Activated CD4-positive, alpha-beta memory T cell treated with anti-CD3 and anti-CD28 coated beads for 36 hours (primary cell): ENCODE results near the gene CLEC2A. TPM values are rescaled to one million over a fixed set of nuclear protein-coding genes. Genes with fewer than 3 reads are reported as not detected.
"Not testable (repeated sequence)": the region's sequence is repeated elsewhere in the genome, so short reads cannot be mapped to it uniquely, and the experiment has no call there.

ENCODE experiments used
- CTCF ChIA-PET: fragments of 350-600 bp; sonication (Branson Sonifier 250); formaldehyde crosslinking; loops from one replicate; lab custom pipeline; 2021; ENCODE audit warnings: antibody characterized with exemption, inconsistent platforms; lab: Charles Lee
- POLR2A ChIA-PET: fragments of 350-600 bp; sonication (Branson Sonifier 250); formaldehyde crosslinking; loops from one replicate; lab custom pipeline; 2021; ENCODE audit warnings: antibody characterized with exemption; lab: Charles Lee
- DNase-seq: peaks from one replicate; pipeline ENCODE4 v3.0.0-alpha.2; 2020
- H3K27ac Mint-ChIP-seq: one replicate; pipeline ENCODE4 v1.8.0; 2021; ENCODE audit warnings: mixed read lengths
- H3K27me3 Mint-ChIP-seq: one replicate; pipeline ENCODE4 v1.8.0; 2021; ENCODE audit warnings: mixed read lengths
- H3K36me3 Mint-ChIP-seq: one replicate; pipeline ENCODE4 v1.8.0; 2021; ENCODE audit warnings: mixed read lengths
- H3K4me1 Mint-ChIP-seq: one replicate; pipeline ENCODE4 v1.8.0; 2021; ENCODE audit warnings: low read depth, mixed read lengths
- H3K4me3 Mint-ChIP-seq: one replicate; pipeline ENCODE4 v1.8.0; 2021; ENCODE audit warnings: mild to moderate bottlenecking, mixed read lengths
- H3K9me3 Mint-ChIP-seq: one replicate; pipeline ENCODE4 v1.8.0; 2021; ENCODE audit warnings: mixed read lengths
- intact Hi-C: fragments of 100-400 bp; cut with micrococcal nuclease; formaldehyde crosslinking; loops from one replicate; pipeline ENCODE4 v1.15.1; 2023
- total RNA-seq, 2 experiments: library from RNA; stranded (reverse); gene quantifications; one replicate each; pipeline ENCODE4 v1.2.3, GENCODE V29; 2021

The CLEC2A gene, protein sequence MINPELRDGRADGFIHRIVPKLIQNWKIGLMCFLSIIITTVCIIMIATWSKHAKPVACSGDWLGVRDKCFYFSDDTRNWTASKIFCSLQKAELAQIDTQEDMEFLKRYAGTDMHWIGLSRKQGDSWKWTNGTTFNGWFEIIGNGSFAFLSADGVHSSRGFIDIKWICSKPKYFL
- total RNA-seq = not detected

DNA sequence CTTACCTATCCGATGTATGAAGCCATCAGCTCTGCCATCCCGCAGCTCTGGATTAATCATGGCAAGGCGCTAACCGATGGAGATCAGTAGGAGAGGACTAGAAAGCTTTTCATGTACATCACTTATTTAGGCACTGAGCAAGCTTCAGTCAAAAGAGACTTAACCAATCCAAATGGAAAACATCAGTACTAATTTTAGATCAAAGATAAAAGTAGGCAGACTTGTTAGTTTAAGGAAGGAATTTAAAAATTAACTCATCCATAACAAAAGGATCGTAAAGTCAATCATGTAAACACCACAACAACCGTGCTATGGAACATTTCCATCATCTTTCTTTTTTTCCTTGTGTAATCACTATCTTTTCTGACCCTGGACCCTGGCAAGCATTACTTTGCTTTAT is at the start of gene CLEC2A:
Gene CLEC2A, minus strand, starts transcription at position 101 of the 400 bp plus-strand sequence. Its CDS starts 41 bp downstream, at position 60.
- Mint-ChIP-seq H3K27me3 (peaks cover 3% of the 10 kb centered on the region), H3K36me3 (no peaks in the 10 kb centered on the region), H3K4me1 (no peaks in the 10 kb centered on the region), H3K9me3 (no peaks in the 10 kb centered on the region), H3K4me3 (no peak within 1 kb of the TSS), H3K27ac (no peak within 1 kb of the TSS)
- no peak for DNase-seq
- intact Hi-C loops = no loop called here
- ChIA-PET CTCF (interaction anchor here (0.9 kb wide), 1 partner anchor 181 kb away, joined by 3 read pairs; no protein-coding TSS in a partner anchor), POLR2A (no interaction called here)

DNA sequence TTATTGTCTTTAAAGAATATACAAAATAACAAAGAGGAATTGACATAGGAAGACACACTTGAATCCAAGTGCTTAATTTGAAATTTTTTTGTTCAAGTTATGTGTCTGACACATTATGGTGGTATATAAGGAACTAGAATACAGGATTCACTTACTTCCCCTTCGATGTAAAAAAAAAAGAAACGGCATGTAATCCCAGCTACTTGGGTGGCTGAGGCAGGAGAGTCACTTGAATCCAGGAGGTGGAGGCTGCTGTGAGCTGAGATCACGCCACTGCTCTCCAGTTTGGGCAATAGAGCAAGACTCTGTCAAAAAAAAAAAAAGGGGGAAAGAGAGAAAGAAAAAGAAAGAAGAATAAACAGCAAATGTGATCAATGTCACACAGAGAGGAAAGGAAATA is 48.0 kb upstream of the CLEC2A start:
- CTCF ChIA-PET = interaction anchor here (0.7 kb wide), 1 partner anchor 39 kb away, joined by 4 read pairs; no protein-coding TSS in a partner anchor
- Mint-ChIP-seq H3K9me3 (no peaks in the 10 kb centered on the region), H3K36me3 (no peaks in the 10 kb centered on the region), H3K4me3 (no peak overlapping the region), H3K4me1 (no peaks in the 10 kb centered on the region), H3K27me3 (peaks cover 8% of the 10 kb centered on the region), H3K27ac (no peak overlapping the region)
- DNase-seq = no peak
- intact Hi-C loops = no loop called here
- POLR2A ChIA-PET = no interaction called here

DNA sequence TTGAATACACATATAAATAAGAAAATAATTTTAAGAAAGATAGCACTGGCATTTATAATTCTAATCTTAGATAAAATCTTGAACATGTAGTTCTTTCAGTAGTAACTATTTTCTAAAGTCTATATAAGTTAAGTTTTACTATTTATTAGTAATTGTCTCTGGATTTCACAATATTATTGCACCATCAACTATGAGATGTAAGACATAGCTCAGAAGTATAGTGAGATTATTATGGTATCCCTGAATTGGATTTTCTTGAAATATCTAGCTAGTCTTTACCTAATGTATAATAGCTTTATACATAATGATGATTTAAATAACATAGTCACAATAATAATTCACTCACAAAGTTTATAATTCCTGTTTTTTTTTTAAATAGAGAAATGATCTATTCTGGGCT is 45.7 kb upstream of the CLEC2A start:
- Mint-ChIP-seq H3K27me3 (peaks cover 9% of the 10 kb centered on the region), H3K27ac (no peak overlapping the region), H3K4me3 (no peak overlapping the region), H3K4me1 (no peaks in the 10 kb centered on the region), H3K9me3 (no peaks in the 10 kb centered on the region), H3K36me3 (no peaks in the 10 kb centered on the region)
- ChIA-PET POLR2A (no interaction called here), CTCF (no interaction called here)
- intact Hi-C loops = no loop called here
- DNase-seq = no peak

DNA sequence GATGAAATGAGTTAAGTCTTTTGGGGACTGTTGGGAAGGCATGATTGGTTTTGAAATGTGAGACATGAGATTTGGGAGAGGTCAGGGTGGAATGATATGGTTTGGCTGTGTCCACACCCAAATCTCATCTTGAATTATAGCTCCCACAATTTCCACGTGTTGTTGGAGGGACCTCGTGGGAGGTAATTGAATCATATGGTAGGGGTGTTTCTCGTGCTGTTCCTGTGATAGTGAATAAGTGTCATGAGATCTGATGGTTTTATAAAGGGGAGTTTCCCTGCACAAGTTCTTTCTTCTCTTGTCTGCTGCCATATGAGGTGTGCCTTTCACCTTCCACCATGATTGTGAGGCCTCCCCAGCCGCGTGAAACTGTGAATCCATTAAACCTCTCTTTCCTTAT is 44.5 kb upstream of the CLEC2A start:
- H3K4me1 Mint-ChIP-seq, H3K9me3 Mint-ChIP-seq, H3K27me3 Mint-ChIP-seq, intact Hi-C loops, POLR2A ChIA-PET, CTCF ChIA-PET, DNase-seq, H3K36me3 Mint-ChIP-seq, H3K27ac Mint-ChIP-seq, H3K4me3 Mint-ChIP-seq: not testable (repeated sequence)

DNA sequence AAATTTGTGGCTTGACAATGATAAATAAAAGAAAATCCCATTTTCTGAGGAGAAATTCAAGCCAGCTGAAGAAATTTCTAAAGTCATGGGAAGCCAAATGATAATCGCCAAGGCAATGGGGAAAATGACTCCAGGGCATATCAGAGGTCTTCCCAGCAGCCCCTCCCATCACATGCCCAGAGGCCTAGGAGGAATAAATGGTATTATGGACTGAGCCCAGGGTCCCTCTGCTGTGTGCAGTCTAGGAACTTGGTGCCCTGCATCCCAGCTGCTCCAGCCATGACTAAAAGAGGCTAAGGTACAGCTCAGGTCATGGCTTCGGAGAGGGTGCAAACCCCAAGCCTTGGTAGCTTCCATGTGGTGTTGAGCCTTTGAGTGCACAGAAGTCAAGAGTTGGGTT is 43.4 kb upstream of the CLEC2A start:
- Mint-ChIP-seq H3K4me1 (no peaks in the 10 kb centered on the region), H3K27me3 (peaks cover 9% of the 10 kb centered on the region), H3K36me3 (no peaks in the 10 kb centered on the region), H3K4me3 (no peak overlapping the region), H3K9me3 (no peaks in the 10 kb centered on the region), H3K27ac (no peak overlapping the region)
- POLR2A ChIA-PET = no interaction called here
- CTCF ChIA-PET = no interaction called here
- DNase-seq = no peak
- intact Hi-C loops = no loop called here

DNA sequence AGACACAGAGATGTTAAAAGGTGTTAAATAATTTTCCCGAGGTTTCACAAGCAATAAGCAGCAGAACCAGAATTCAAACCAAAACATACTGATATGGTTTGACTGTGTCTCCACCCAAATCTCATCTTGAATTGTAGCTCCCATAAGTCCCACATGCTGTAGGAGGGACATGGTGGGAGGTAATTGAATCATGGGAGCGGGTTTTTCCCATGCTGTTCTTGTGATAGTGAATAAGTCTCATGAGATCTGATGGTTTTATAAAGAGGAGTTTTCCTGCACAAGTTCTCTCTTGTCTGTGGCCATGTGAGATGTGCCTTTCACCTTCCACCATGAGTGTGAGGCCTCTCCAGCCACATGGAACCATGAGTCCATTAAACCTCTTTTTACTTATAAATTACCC is 42.6 kb upstream of the CLEC2A start:
- H3K36me3 Mint-ChIP-seq, CTCF ChIA-PET, H3K27me3 Mint-ChIP-seq, H3K4me1 Mint-ChIP-seq, intact Hi-C loops, H3K9me3 Mint-ChIP-seq, DNase-seq, POLR2A ChIA-PET, H3K27ac Mint-ChIP-seq, H3K4me3 Mint-ChIP-seq: not testable (repeated sequence)

DNA sequence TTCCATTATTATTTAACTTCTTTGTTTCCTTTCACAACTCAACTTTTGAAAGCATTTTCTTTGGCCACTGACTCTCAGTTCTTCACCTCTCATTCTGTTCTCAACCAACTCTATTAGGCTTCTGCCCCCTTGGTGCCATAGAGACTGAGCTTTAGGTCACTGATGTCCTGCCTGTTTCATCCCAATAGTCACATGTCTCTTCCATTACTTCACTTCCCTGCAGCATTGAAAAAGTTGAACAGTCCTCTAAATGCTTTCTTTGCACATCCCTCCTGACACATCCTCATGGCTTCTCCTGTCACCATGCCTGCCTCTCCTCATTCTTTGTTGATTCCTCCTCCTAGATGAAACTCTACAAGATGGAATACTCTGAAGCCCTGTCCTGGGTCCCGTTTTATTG is 41.8 kb upstream of the CLEC2A start:
- no peaks in the 10 kb centered on the region for H3K4me1 Mint-ChIP-seq
- H3K9me3 Mint-ChIP-seq = no peaks in the 10 kb centered on the region
- CTCF ChIA-PET = no interaction called here
- POLR2A ChIA-PET = no interaction called here
- H3K27me3 Mint-ChIP-seq = peaks cover 6% of the 10 kb centered on the region
- H3K27ac Mint-ChIP-seq = no peak overlapping the region
- no peak overlapping the region for H3K4me3 Mint-ChIP-seq
- no peak for DNase-seq
- intact Hi-C loops = no loop called here
- no peaks in the 10 kb centered on the region for H3K36me3 Mint-ChIP-seq

DNA sequence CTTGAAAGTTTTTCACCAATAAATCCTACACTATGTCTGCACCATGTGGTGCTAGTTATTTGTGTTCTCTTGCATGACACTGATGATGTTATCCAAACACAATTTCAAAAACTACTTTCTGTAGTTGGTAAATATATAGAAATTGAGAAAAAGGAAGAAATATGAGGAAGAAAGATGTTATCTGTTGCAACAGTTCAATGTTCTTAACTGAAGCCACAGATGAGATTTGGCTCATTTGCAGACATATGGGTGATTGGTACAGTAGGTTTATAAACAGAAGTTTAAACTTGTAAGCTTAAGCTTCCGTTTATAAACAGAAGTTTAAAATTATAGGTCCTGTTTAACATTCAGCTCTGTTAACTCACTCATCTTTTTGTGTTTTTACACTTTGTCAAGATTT is 39.0 kb upstream of the CLEC2A start, which contains the start of gene CLEC12A:
Gene CLEC12A, plus strand, starts transcription at position 229 of the 400 bp plus-strand sequence. CDS start 188 bp downstream, outside the sequence.
- ChIA-PET POLR2A (no interaction called here), CTCF (interaction anchor here (0.8 kb wide), 1 partner anchor 221 kb away, joined by 3 read pairs; no protein-coding TSS in a partner anchor)
- Mint-ChIP-seq H3K4me1 (no peaks in the 10 kb centered on the region), H3K27me3 (peaks cover 4% of the 10 kb centered on the region), H3K27ac (no peak within 1 kb of the TSS), H3K36me3 (no peaks in the 10 kb centered on the region), H3K4me3 (no peak within 1 kb of the TSS), H3K9me3 (no peaks in the 10 kb centered on the region)
- DNase-seq = no peak
- intact Hi-C loops = no loop called here

DNA sequence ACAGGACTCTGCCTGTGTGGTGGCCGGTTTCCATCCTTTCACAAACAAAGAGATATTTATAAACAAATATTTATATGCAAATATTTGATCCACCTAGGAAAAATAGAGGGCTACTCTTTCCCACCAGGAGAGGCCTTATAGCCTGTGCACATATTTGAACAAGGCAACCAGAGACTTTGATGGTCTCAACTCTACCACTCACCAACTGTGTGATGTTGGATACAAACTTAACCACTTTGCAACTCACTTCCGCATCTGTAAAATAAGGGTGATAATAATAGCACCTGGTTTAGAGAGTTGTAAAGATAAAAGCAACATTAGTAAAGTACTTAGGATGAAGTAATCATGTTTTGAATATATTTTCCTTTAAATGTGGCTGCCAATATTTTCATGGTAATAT is 37.5 kb upstream of the CLEC2A start:
- H3K4me3 Mint-ChIP-seq = no peak overlapping the region
- POLR2A ChIA-PET = no interaction called here
- no peaks in the 10 kb centered on the region for H3K36me3 Mint-ChIP-seq
- DNase-seq = no peak
- H3K4me1 Mint-ChIP-seq = no peaks in the 10 kb centered on the region
- intact Hi-C loops = no loop called here
- H3K27me3 Mint-ChIP-seq = no peaks in the 10 kb centered on the region
- CTCF ChIA-PET = no interaction called here
- no peaks in the 10 kb centered on the region for H3K9me3 Mint-ChIP-seq
- H3K27ac Mint-ChIP-seq = no peak overlapping the region

DNA sequence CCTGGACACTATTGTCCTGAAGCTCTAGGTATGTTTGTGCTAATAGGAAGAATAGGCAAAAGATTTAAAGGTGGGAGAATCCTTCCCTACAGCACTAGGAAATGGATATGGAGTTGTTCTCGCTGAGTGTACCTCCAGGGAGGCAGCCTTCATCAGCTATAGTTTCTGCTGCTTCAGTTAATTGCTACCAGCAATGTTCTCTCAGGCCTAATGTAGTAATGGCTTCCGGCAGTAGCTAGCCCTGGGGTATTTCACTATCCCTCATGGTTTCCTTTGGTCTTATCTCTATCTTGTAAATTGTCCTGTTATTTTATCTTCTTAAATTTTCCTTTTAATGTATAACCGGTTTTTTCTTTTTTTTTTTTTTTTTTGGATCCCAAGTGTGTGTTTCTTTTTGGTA is 29.7 kb upstream of the CLEC2A start:
- Mint-ChIP-seq H3K4me1 (peaks cover 17% of the 10 kb centered on the region), H3K27me3 (no peaks in the 10 kb centered on the region), H3K36me3 (no peaks in the 10 kb centered on the region), H3K27ac (no peak overlapping the region), H3K4me3 (no peak overlapping the region), H3K9me3 (no peaks in the 10 kb centered on the region)
- intact Hi-C loops = no loop called here
- no peak for DNase-seq
- CTCF ChIA-PET = no interaction called here
- POLR2A ChIA-PET = no interaction called here

DNA sequence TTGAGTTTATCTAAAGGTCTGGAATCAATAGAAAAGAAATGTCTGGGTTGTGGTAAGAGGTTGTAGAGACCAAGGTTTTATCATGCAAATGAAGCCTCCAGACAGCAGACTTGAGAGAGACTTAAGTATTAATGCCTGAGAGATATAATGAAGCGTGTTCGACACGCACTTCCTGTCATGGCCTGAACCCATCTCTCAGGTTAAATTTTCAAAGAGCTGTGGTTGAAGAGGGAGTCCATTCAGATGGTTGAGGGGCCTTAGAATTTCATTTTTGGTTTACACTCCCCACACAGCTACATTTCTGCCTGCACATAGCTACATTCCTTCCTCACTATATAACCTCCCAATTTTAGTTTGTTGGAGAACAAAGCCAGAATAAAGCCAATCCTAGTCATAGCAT is 28.9 kb upstream of the CLEC2A start:
- Mint-ChIP-seq H3K4me3 (no peak overlapping the region), H3K9me3 (no peaks in the 10 kb centered on the region), H3K4me1 (peaks cover 17% of the 10 kb centered on the region), H3K27me3 (no peaks in the 10 kb centered on the region), H3K36me3 (no peaks in the 10 kb centered on the region), H3K27ac (no peak overlapping the region)
- DNase-seq = no peak
- POLR2A ChIA-PET = no interaction called here
- CTCF ChIA-PET = no interaction called here
- intact Hi-C loops = no loop called here

DNA sequence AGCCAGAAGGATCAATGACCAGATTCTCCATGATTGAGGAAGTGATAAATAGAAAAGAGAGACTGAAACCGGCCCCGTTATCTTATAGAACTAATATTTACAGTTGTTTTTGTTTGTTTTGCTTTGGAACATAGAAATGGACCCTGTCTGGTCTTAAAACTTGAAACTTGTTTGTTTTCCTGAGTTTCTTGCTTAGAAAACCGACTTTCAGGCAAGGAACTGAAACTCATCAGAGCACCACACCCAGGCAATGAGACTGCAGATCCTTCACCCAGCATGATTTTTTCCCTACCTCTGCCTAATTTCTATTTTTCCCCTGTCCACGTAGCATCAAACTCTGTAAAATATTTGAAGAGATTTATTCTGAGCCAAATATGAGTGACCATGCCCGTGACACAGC is 28.4 kb upstream of the CLEC2A start:
- Mint-ChIP-seq H3K27me3 (no peaks in the 10 kb centered on the region), H3K9me3 (no peaks in the 10 kb centered on the region), H3K4me1 (peaks cover 19% of the 10 kb centered on the region), H3K27ac (no peak overlapping the region), H3K4me3 (no peak overlapping the region), H3K36me3 (no peaks in the 10 kb centered on the region)
- CTCF ChIA-PET = interaction anchor here (1.0 kb wide), 1 partner anchor 210 kb away, joined by 4 read pairs; no protein-coding TSS in a partner anchor
- no peak for DNase-seq
- POLR2A ChIA-PET = no interaction called here
- intact Hi-C loops = no loop called here

DNA sequence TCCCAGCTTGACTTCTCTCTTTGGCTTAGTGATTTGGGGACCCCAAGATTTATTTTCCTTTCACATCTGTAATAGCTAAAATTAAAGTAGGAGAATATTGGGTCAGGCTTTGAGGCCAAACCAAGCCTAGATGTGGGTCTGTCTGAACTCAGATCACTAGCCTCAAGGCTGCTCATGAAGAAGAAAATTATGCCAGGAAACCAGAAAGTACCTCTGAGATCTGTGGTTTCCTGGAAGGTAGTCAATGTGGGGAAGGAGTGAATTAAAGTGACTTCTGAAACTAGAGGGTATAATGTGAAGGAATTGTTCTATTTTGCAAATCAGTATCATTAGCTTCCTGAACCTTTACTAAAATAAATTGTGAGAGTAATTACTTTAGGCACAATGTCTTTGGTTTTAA is 25.7 kb upstream of the CLEC2A start:
- no peaks in the 10 kb centered on the region for H3K36me3 Mint-ChIP-seq

More for the DNA sequence above, 25.7 kb upstream of the CLEC2A start:
- Mint-ChIP-seq H3K27ac (no peak overlapping the region), H3K27me3 (no peaks in the 10 kb centered on the region), H3K4me1 (peaks cover 19% of the 10 kb centered on the region), H3K9me3 (no peaks in the 10 kb centered on the region), H3K4me3 (no peak overlapping the region)
- CTCF ChIA-PET = interaction anchor here (0.7 kb wide), 1 partner anchor 20 kb away, joined by 3 read pairs; no protein-coding TSS in a partner anchor
- no peak for DNase-seq
- intact Hi-C loops = no loop called here
- POLR2A ChIA-PET = no interaction called here
